DND-41 (cell line): ENCODE measurements around the gene TSPAN18.

ENCODE experiments used
- ATAC-seq: fragments of 200-7000 bp; cut with Tn5 transposase; 3 replicates; pipeline ENCODE4 v1.9.1; 2021; ENCODE audit warnings: low read depth; ENCODE audit not compliant: insufficient read depth
- DNase-seq: peaks from one replicate; pipeline ENCODE4 v3.0.0-alpha.2; 2020
- H2AFZ ChIP-seq: 2 replicates; pipeline ENCODE4 v1.6.0; 2012; ENCODE audit warnings: low read depth, low read length
- H3K27ac ChIP-seq: 2 replicates; pipeline ENCODE4 v1.5.1; 2012; ENCODE audit warnings: low read length, inconsistent platforms
- H3K27me3 ChIP-seq: fragments of 200-600 bp; sonication (generic); 2 replicates; pipeline ENCODE4 v1.6.0; 2012; ENCODE audit warnings: low read length, mild to moderate bottlenecking, inconsistent platforms; ENCODE audit not compliant: insufficient read depth, poor library complexity
- H3K36me3 ChIP-seq: 2 replicates; pipeline ENCODE4 v1.5.1; 2012; ENCODE audit warnings: low read length, inconsistent platforms; ENCODE audit not compliant: insufficient read depth
- H3K4me1 ChIP-seq: 2 replicates; pipeline ENCODE4 v1.5.1; 2012; ENCODE audit warnings: mild to moderate bottlenecking, low read length; ENCODE audit not compliant: insufficient read depth
- H3K4me2 ChIP-seq: 2 replicates; pipeline ENCODE4 v1.6.0; 2012; ENCODE audit warnings: mild to moderate bottlenecking, moderate library complexity, low read length, inconsistent platforms; ENCODE audit not compliant: insufficient read depth
- H3K4me3 ChIP-seq, 2 experiments: fragments of 200-600 bp in 1 of 2; shearing (Covaris generic) in 1 of 2; 2 replicates each; pipeline ENCODE4 v1.5.1; 2012 to 2016; ENCODE audit warnings: inconsistent platforms in 2 of 2, low read length in 2 of 2, mild to moderate bottlenecking in 2 of 2, low read depth in 1 of 2, moderate library complexity in 1 of 2
- H3K79me2 ChIP-seq: 2 replicates; pipeline ENCODE4 v1.6.0; 2012; ENCODE audit warnings: low read length, inconsistent platforms; ENCODE audit not compliant: insufficient read depth
- H3K9ac ChIP-seq: 2 replicates; pipeline ENCODE4 v1.6.0; 2012; ENCODE audit warnings: low read depth, mild to moderate bottlenecking, inconsistent platforms, low read length, moderate library complexity
- H3K9me3 ChIP-seq: 2 replicates; pipeline ENCODE4 v1.5.1; 2012; ENCODE audit warnings: low read length, moderate library complexity, mild to moderate bottlenecking, inconsistent platforms; ENCODE audit not compliant: insufficient read depth, severe bottlenecking
- H4K20me1 ChIP-seq: 2 replicates; pipeline ENCODE4 v1.6.0; 2012; ENCODE audit warnings: low read length; ENCODE audit not compliant: insufficient read depth
- EZH2 ChIP-seq: IDR thresholded peaks from 3 replicates; pipeline ENCODE4 v1.6.1; 2012; ENCODE audit warnings: borderline replicate concordance, low read depth, mild to moderate bottlenecking, moderate library complexity, low read length, inconsistent platforms; ENCODE audit not compliant: severe bottlenecking
- TF ChIP-seq, protein P1 (sequence below): IDR thresholded peaks from 2 replicates; pipeline ENCODE4 v1.5.1; 2012; ENCODE audit warnings: borderline replicate concordance, low read length, moderate library complexity, mild to moderate bottlenecking; ENCODE audit not compliant: poor library complexity, severe bottlenecking; ENCODE audit errors: extremely low read depth

Gene TSPAN18

DNA sequence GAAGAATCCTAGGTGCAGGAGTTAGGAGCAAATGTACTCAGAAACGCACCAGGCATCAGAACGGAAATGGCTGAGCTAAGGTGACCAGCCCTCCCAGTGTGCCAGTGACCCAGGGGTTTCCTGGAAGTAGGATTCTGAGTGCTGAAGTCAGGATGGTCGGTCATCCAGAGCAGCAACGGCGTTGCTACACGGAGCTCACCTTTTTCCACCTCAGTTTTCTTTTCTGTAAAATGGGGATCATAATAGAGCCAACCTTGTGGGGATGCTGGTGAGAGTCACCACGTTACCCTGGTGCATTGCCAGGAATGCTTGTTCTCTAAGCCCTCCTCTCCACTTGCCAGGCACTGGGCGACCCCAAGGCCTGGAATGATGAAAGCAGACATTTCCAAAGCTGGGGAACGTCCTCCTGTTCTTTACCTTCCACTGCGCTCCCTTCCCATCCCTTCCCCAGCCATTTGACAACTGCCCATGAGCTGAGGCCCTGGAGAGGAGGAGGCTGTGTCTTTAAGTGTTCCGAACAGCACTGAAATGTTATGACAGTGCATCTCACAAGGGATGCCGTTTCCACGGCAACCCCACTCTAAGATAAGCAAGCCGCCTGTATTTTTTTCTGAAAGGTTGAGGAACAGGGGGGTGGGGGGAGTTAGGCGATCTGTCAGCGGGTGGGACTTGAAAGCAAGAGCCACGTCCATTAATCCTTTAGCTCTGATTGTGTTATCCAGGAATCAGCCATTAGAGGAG, 66.8 kb downstream of the TSPAN18 start:
- no peak overlapping the region for H3K9ac ChIP-seq
- no peak overlapping the region for H3K4me2 ChIP-seq
- no peaks in the 10 kb centered on the region for H3K9me3 ChIP-seq
- ATAC-seq (no peak), DNase-seq (no peak)
- no peaks in the 10 kb centered on the region for H3K4me1 ChIP-seq
- no peak overlapping the region for H2AFZ ChIP-seq
- no peak overlapping the region for H3K4me3 ChIP-seq
- TF ChIP-seq, protein P1, sequence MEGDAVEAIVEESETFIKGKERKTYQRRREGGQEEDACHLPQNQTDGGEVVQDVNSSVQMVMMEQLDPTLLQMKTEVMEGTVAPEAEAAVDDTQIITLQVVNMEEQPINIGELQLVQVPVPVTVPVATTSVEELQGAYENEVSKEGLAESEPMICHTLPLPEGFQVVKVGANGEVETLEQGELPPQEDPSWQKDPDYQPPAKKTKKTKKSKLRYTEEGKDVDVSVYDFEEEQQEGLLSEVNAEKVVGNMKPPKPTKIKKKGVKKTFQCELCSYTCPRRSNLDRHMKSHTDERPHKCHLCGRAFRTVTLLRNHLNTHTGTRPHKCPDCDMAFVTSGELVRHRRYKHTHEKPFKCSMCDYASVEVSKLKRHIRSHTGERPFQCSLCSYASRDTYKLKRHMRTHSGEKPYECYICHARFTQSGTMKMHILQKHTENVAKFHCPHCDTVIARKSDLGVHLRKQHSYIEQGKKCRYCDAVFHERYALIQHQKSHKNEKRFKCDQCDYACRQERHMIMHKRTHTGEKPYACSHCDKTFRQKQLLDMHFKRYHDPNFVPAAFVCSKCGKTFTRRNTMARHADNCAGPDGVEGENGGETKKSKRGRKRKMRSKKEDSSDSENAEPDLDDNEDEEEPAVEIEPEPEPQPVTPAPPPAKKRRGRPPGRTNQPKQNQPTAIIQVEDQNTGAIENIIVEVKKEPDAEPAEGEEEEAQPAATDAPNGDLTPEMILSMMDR, result no peak
- no peak for TF ChIP-seq EZH2
- no peaks in the 10 kb centered on the region for H3K79me2 ChIP-seq
- H3K27ac ChIP-seq, result no peak overlapping the region
- no peaks in the 10 kb centered on the region for H4K20me1 ChIP-seq
- peaks cover 11% of the 10 kb centered on the region for H3K27me3 ChIP-seq
- no peaks in the 10 kb centered on the region for H3K36me3 ChIP-seq

DNA sequence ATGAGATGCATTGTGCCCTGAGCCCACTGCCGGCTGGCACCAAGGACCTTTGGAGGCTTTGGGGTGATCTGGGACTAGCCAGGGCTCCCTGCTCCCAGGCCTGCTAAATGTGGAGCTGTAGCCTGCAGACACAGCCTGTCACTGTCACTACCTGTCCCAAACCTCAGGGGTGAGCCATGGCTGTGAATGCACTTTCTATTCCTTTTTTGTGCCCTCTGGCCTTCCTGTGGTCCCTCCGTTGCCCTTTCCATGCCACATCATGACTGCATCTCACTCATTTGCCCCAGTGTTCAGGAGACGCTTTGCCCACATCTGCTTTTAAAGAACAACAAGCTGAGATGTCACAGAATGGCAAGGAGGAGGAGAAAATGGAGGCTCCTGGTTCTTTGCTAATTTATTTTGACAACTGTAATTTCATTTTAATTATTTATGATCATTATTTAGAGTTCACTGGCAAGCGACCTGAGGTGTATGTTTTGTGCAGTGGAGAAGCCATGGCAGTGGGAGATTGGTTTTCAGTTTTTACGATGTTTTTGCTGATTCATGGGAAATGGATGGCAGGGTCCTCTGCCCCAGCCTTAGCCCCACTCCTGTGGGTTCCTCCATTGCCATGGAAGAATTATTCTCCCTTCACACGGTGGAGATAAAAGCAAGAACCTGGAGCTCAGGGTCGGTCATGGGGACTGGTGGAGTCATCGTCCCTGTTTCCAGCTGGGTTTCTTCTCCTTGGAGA, 69.2 kb downstream of the TSPAN18 start:
- H3K27ac ChIP-seq, result no peak overlapping the region
- no peak overlapping the region for H3K4me2 ChIP-seq
- H3K27me3 ChIP-seq, result peaks cover 11% of the 10 kb centered on the region
- DNase-seq (no peak), ATAC-seq (no peak)
- no peaks in the 10 kb centered on the region for H3K79me2 ChIP-seq
- H3K9ac ChIP-seq, result no peak overlapping the region
- no peaks in the 10 kb centered on the region for H3K36me3 ChIP-seq
- no peaks in the 10 kb centered on the region for H3K9me3 ChIP-seq
- H3K4me1 ChIP-seq, result no peaks in the 10 kb centered on the region
- H4K20me1 ChIP-seq, result no peaks in the 10 kb centered on the region
- H2AFZ ChIP-seq, result no peak overlapping the region
- TF ChIP-seq EZH2, result no peak
- TF ChIP-seq, protein P1, result no peak
- H3K4me3 ChIP-seq, result no peak overlapping the region

DNA sequence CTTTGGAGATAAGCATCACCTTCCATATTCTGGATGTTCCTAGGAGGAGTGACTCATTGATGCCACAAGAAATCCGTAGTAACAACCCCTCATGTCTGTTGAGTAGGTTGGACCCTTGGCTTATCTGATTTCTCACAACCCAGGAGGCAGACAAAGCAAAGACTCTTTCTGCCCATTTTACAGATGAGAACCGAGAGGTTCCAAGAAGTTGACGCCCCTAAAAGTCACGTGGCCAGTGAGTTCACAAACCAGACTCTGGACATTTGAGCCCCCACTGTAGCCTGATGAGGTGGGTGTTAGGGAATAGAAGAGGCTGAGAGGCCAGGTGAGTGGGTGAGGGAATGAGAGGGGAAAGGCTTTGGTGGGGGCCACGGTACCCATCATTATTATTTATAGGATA, 70.3 kb downstream of the TSPAN18 start:
- Histone ChIP-seq H4K20me1 (no peaks in the 10 kb centered on the region; the same call in 1 of the 2 replicates), H3K4me2 (no peak overlapping the region), H3K4me3 (no peak overlapping the region), H3K4me1 (no peaks in the 10 kb centered on the region), H3K9ac (no peak overlapping the region), H3K27me3 (peaks cover 16% of the 10 kb centered on the region), H3K36me3 (no peaks in the 10 kb centered on the region), H3K27ac (no peak overlapping the region), H3K9me3 (no peaks in the 10 kb centered on the region), H3K79me2 (no peaks in the 10 kb centered on the region), H2AFZ (no peak overlapping the region)
- no peak for DNase-seq
- ATAC-seq, result no peak
- no peak for TF ChIP-seq EZH2
- TF ChIP-seq, protein P1, result no peak
